Bronchus fibroblast of lung (primary cell): ENCODE results near the gene RAB9A. TPM values are rescaled to one million over a fixed set of nuclear protein-coding genes. Genes with fewer than 3 reads are reported as not detected.

Source experiments
- total RNA-seq: library from RNA; depleted of rRNA; stranded (reverse); fragments of >200 nt; gene quantifications from 2 replicates; pipeline ENCODE4 v1.2.3, GENCODE V29; 2015

Gene RAB9A, protein sequence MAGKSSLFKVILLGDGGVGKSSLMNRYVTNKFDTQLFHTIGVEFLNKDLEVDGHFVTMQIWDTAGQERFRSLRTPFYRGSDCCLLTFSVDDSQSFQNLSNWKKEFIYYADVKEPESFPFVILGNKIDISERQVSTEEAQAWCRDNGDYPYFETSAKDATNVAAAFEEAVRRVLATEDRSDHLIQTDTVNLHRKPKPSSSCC
- 19.2 and 21.6 TPM in 2 replicates for total RNA-seq

DNA sequence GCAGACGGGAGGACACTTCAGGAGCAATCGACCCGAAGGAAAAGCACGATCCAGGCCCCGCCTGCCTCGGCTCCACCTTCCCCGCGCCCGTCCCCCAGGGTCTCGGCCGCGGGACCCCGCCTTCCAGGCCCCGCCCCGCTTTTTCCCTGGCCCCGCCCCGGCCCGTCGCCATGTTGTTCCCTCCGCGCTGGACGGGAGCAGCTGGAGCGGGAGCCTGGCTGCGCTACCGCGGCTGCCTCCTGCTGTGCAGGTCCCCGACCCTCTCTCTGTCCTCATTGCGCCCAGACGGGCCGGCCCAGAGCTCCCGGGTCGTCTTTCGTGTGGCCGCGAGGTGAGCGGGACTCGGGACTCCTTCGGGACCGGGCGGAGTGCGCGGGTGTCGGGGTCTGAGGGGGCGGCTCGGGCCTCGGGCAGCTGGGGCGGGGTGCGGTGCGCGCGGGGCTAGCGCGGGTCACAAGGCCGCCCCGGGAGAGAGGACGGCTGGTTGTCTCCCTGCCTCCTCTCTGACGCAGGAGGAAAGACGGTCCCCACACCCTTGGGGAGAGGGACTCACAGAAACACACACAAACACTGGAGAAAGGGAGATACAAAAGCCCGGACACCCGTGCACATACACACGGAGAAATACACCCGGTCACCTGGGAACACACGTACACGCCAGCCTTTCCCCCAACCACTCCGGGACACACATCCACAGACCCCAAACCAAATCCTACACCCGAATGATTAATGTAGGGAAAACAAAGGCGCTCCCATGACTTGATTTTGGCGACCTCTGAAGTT is at the start of gene RAB9A:
Gene RAB9A, plus strand, starts transcription at position 171 of the 783 bp plus-strand sequence. CDS start 19,619 bp downstream, outside the sequence.

DNA sequence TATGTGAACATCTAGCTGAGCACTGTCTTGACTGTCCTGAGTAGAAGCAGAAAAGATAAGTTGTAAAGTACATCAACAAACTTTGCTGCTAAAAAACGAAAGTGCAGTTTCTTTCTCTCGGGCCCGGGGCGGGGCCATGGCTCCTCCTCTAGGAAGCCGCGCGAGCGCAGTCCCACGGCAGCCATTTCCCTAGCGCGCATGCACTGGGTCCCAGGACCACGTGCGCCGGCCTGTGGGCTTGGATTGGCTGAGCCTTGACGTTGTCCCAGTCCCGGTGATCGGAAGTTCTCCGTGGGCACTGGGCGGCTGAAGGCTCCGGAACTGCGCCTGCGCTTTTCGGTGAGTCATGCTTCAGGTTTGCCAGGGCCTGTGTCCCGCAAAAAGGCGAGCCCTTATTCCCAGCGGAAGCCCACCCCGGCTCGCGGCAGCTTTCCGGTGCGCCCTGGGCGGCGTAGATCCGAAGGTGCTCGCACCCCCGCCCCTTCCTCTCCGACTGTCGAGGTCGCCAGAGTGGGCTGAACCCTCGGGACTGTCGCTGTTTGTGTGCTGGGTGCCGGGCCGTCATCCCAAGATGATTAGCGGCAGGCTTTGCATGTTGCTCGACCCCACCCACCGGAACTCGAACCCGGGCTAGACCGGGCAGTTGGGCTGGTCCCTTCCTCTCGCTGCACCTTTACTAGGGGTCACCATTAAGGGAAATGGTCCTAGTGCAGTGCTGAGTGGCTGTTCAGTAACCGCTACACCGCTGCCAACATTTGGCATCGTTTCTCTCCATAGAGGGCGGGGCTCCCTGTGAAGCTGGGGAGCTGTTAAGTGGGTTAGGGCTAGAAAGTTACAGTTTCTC is 35.9 kb upstream of the RAB9A start, which contains the start of gene TCEANC:
Gene TCEANC, plus strand, starts transcription at position 292 of the 844 bp plus-strand sequence. CDS start 9,368 bp downstream, outside the sequence.

DNA sequence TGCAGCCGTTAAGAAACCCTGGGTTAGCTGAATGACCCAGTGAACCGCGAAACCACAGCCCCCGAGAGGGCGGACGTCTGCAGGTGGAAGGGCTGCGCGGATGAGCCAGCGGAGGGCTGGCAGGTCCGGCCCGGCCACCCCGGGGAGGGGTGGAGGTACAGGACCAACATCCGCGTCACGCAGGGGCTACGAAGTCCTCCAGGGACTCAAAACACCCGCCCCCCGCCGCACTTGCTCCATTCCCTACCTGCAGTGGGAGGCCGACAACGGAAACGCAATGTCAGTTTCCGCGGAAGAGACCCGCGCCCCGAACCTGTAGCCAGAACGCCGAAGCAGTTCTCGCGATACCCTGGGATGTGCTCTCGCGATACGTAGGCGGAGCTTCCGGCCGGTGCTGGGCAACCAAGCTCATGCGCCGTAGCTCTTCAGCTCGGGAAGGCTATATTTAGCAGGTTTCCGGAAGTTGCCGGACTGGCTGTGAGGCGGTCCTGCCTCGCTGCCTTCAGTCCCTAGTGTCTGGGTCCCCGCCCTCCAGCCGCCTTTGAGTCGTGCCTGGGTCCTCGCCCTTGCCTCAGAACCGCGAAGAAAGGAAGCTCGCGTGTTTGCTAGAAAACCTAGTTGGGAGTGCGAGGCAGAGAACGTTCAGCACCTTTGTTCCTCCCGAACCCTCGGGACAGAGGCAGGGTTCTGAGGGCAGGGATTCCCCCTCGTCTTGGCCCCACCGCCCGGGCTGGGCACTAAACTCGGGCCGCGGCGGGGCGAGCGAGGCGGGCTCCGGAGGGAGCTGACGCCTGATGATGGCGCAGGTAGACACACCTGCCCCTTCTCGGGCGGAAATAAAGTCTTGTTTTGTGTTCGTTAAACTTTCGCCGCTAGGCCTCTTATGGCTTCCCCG is 45.6 kb downstream of the RAB9A start, which contains the start of the genes OFD1 and TRAPPC2:
Gene OFD1, plus strand, starts transcription at position 471 of the 895 bp plus-strand sequence. Its CDS starts 324 bp downstream, at position 795.
Gene TRAPPC2, minus strand, starts transcription at position 343 of the 895 bp plus-strand sequence. CDS start 14,657 bp downstream, outside the sequence.

Other genes starting within 250 kb of the RAB9A start
- 0.15 and 0.34 TPM in 2 replicates for gene EGFL6, start 119.5 kb upstream of the RAB9A start, total RNA-seq
- gene TCEANC, start 36.0 kb upstream of the RAB9A start, total RNA-seq = 0.67 and 1.3 TPM in 2 replicates
- gene TRAPPC2, start 45.5 kb downstream of the RAB9A start, total RNA-seq = 8.0 and 8.2 TPM in 2 replicates
- 4.6 and 5.5 TPM in 2 replicates for gene OFD1, start 45.6 kb downstream of the RAB9A start, total RNA-seq
- 9.4 and 13.2 TPM in 2 replicates for gene GPM6B, start 128.0 kb downstream of the RAB9A start, total RNA-seq